Muscle layer of colon (tissue), 2 donors: ENCODE results near the gene SRCIN1.
"Not testable (repeated sequence)": the region's sequence is repeated elsewhere in the genome, so short reads cannot be mapped to it uniquely, and the experiment has no call there.

Source experiments
- H3K27ac ChIP-seq: one replicate; pipeline ENCODE4 v1.7.0; 2013; ENCODE audit warnings: low read depth, mild to moderate bottlenecking, low read length, moderate library complexity
- H3K27me3 ChIP-seq, 2 donors: one replicate each; pipeline ENCODE4 v1.7.0; 2013; ENCODE audit warnings: low read length in 2 of 2, mild to moderate bottlenecking in 2 of 2; ENCODE audit not compliant: insufficient read depth in 2 of 2, control insufficient read depth in 1 of 2
- H3K36me3 ChIP-seq: one replicate; pipeline ENCODE4 v1.7.0; 2013; ENCODE audit warnings: mild to moderate bottlenecking, low read length; ENCODE audit not compliant: insufficient read depth
- H3K4me1 ChIP-seq: one replicate; pipeline ENCODE4 v1.7.0; 2013; ENCODE audit warnings: mild to moderate bottlenecking, low read length; ENCODE audit not compliant: insufficient read depth
- H3K4me3 ChIP-seq, 2 donors: one replicate each; pipeline ENCODE4 v1.7.0; 2013; ENCODE audit warnings: low read length in 2 of 2, low read depth in 1 of 2, mild to moderate bottlenecking in 1 of 2, moderate library complexity in 1 of 2
- H3K9ac ChIP-seq: one replicate; pipeline ENCODE4 v1.7.0; 2013; ENCODE audit warnings: low read length
- H3K9me3 ChIP-seq: one replicate; pipeline ENCODE4 v1.7.0; 2013; ENCODE audit warnings: mild to moderate bottlenecking, low read length
- donor health status: abdominal sarcoma.
- donor health status: Adenocarcinoma of cecum.

SRCIN1 gene

DNA sequence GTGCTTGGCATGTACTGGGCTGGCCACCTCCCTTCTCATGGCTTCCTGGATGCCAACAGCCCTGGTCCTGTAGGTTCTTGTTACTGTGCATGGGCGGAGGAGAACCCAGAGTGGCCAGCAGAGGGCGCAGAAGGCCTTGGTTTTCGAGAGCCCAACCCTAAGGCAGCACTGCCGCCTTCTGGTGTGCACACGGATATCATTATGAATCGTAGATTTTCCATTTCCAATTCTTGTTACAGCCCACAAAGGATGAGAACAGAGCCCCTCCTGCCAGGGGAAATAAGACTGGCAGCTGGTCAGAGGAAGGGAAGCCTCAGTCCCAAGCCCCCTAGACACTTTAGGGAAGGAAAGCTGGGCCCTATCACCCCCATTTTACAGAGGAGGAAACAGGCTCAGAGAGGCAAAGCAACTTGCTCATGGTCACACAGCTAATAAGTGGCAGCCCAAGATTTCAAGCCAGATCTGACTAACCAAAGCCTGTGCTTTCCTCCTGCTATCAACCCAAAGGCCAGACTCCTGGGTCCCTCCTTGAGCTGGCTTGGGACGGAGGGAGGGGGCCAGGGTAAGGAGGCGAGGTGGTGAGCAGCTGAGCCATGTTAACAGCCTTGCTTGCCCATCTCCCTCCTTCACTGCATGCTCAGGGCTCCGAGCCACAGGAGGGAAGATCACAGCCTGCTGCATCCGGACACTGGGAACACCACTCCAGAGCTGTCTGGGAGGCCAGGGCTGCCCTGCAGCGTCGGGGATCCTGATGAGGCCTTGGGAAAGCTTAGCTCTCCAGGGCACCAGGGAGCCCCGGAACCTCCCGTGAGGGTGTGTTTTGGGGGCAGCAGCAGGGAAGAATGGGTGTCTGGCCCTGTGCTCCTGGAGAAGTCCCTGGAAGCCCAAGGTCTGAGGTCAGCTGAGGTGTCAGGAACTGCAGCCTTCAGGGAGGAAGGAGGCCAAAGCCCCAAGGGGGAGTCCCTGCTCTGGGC lies 113.4 kb downstream of the SRCIN1 start:
- not testable (repeated sequence) for H3K4me1 ChIP-seq, H3K4me3 ChIP-seq, H3K9ac ChIP-seq, H3K27me3 ChIP-seq, H3K27ac ChIP-seq, H3K9me3 ChIP-seq
- H3K36me3 ChIP-seq = peaks cover 41% of the 10 kb centered on the region

DNA sequence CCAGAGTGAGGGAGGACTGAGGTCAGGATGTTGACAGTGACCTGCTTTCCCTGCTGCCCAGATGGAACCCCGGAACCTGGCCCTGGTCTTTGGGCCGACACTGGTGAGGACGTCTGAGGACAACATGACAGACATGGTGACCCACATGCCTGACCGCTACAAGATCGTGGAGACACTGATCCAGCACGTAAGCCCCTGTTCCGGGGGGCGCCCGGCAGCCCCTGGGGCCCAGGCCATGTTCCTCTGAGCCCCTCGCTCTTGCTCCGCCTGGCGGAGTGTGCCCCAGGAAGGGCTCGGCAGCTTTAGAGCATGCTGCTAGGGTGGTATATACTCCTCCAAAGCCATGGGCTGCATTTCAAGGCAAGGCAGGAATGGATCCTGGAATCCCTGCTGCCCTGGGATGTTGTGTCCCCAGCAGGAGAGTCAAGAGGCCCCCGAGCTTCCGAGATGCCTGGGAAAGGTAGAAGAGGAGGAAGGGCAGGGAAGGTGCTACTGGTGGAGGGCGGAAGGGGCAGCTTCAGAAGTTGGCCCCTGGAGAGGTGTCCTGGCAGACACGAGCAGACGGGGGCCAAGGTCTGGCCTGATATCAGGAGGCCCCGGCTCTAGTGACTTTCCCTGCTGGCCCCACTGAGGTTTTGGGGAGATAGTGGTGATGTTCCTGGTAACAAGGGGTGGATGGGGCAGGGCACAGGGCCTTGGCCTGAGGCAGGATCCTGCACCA lies 114.2 kb downstream of the SRCIN1 start:
- peaks cover 38% of the 10 kb centered on the region for H3K36me3 ChIP-seq
- H3K27me3 ChIP-seq, H3K9me3 ChIP-seq, H3K4me3 ChIP-seq, H3K9ac ChIP-seq, H3K27ac ChIP-seq, H3K4me1 ChIP-seq: not testable (repeated sequence)

DNA sequence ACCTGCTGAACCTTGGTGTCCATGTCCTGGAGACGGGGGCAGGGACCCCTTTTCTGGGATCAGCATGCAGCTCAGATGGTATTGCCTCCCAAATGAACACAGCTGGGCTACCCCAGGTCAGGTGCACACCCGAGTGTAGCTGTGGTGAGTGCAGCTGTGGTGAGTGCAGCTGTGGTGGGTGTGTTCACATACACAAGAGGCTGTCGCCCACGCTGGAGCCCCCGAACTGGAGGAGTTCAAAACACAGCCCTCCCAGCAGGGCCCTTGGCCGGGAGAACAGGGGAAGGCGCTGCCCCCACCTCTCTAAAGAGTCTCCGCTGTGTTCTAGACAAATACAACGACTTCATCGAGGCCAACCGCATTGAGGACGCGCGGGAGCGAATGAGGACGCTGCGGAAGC lies 116.0 kb downstream of the SRCIN1 start:
- not testable (repeated sequence) for H3K4me3 ChIP-seq, H3K27ac ChIP-seq, H3K9ac ChIP-seq, H3K9me3 ChIP-seq, H3K27me3 ChIP-seq
- peaks cover 38% of the 10 kb centered on the region for H3K36me3 ChIP-seq
- H3K4me1 ChIP-seq = peaks cover 16% of the 10 kb centered on the region

DNA sequence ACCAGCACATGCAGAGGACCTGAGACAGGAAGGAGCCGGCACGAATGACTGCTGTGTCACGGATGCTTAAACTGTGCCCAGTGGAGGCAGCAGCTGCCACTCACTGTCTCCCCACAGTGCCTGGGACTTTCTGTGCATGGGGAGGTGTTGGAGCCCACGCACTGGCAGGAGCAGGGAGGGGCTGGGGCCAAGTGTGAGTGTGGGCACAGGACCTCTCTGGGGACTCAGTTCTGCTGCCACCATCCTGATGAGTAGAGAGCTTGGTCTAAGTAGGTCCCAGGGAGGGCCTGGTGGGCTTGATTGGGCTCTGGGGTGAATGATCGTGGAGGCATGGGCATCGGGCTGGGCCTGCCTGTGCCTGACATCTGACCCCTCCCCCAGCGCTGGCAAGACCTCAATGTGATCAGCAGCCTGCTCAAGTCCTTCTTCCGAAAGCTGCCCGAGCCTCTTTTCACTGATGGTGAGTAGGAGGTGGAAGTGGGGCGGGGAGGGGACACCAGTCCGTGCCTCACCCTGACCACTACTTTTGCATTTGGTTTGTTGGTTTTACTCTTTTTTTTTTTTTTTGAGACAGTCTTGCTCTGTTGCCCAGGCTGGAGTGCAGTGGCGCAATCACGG lies 120.0 kb downstream of the SRCIN1 start:
- not testable (repeated sequence) for H3K27me3 ChIP-seq, H3K9ac ChIP-seq, H3K9me3 ChIP-seq, H3K4me3 ChIP-seq
- Histone ChIP-seq H3K4me1 (peaks cover 25% of the 10 kb centered on the region), H3K27ac (peak overlapping the region; percentile 13), H3K36me3 (peaks cover 13% of the 10 kb centered on the region)

DNA sequence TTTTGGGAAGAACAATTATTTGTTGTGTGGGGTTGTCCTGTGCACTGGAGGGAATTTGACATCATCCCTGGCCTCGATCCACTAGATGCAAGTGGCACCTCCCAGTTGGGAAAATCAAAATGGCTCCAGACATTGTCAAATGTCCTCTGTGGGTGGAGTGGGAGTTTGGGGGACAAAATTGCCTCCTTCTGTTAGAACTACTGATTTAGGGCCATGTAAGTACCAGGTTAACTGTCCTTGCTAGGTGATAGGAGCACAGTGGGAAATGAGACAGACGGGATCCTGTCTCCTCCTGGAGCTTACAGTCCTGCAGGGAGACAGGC lies 120.6 kb downstream of the SRCIN1 start:
- no peak overlapping the region for H3K9ac ChIP-seq
- no peaks in the 10 kb centered on the region for H3K27me3 ChIP-seq
- H3K4me3 ChIP-seq = no peak overlapping the region
- H3K9me3 ChIP-seq = no peaks in the 10 kb centered on the region
- H3K4me1 ChIP-seq = peaks cover 25% of the 10 kb centered on the region
- H3K27ac ChIP-seq = no peak overlapping the region
- peaks cover 6% of the 10 kb centered on the region for H3K36me3 ChIP-seq

DNA sequence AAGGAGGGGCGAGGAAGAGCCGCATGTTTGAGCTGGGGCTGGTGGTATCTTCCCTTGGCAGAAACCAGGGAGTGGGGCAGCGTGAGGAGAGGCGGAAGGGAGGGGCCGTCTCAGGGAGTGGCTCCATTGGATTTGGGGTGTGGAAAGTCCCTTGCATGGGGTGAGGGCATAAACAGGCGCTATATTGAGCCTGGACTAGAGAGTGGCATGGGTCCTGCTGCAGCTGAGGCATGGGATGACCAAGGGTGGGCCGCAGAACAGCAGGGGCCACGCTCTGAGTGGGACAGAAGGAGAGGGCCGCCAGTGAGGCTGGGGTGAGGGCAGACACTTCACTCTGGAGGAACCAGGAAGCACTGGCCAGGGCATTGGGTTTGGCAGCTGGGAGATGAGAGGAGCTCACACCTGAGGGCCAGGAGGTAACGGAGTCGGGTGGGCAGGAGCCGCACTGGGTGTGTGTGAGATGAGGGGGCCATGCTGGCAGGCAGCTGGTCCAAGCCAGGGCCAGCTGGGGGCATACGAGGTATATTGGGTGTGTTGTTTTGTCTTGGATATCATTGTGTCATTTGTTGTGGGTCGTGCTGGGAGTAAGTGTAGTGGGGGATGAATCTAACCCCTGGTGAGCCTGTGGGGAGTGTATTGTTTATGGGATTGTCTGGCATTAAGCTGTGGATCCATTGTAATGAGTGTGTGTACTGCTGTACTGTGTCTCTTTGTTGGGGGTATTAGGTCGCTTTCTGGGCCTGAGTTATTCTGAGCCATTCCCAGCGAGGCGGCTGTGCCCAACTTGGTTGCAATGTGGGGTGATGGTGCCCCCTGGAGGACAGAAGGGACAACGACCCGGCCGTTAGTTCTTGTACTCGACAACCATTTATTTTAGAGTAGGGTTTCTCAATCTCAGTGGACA lies 121.3 kb downstream of the SRCIN1 start:
- not testable (repeated sequence) for H3K4me3 ChIP-seq, H3K9me3 ChIP-seq, H3K36me3 ChIP-seq, H3K27me3 ChIP-seq, H3K27ac ChIP-seq, H3K9ac ChIP-seq
- H3K4me1 ChIP-seq = peaks cover 25% of the 10 kb centered on the region

DNA sequence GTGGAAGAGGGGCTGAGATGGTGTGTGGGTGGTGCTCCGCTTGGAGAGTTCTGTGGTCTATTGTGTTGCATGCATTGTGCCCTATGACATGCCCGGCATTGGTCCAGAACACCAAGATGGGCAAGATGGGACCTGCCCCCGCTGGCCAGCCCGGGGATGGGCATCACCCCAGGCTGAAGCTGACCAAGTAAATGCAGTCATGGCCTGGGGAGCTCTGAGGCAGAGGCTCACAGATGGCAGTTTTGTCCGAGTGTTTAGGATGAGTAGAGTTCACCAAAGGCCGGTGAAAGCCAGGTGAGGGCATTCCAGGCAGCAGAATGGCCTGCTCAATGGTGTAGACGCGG lies 123.1 kb downstream of the SRCIN1 start:
- not testable (repeated sequence) for H3K9ac ChIP-seq, H3K27ac ChIP-seq, H3K9me3 ChIP-seq, H3K27me3 ChIP-seq, H3K36me3 ChIP-seq, H3K4me3 ChIP-seq
- H3K4me1 ChIP-seq = peaks cover 25% of the 10 kb centered on the region

DNA sequence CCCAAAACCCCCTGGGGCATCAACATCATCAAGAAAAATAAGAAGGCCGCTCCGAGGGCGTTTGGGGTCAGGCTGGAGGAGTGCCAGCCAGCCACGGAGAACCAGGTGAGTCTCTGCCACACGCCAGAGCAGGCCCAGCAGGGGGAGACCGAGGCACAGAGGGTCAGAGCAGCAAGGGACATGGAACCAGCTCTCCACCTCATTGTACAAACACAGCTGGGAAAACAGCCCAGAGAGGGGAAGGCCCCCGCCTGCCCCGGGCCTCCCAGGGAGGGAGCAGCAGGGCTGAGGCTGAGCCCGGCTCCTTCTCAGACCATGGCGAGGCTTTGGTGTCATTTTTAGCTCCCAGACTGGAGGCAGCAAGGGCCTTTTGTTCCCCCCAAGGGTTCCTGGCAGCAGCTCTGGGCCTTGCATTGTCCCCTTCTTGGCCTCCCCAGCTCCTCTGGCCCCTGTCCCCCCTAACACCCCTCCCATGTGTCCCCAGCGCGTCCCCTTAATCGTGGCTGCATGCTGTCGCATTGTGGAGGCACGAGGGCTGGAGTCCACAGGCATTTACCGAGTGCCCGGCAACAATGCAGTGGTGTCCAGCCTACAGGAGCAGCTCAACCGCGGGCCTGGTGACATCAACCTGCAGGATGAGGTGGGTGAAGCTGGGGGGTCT lies 123.6 kb downstream of the SRCIN1 start:
- not testable (repeated sequence) for H3K27me3 ChIP-seq, H3K9ac ChIP-seq, H3K9me3 ChIP-seq, H3K27ac ChIP-seq, H3K36me3 ChIP-seq, H3K4me3 ChIP-seq
- H3K4me1 ChIP-seq = peaks cover 23% of the 10 kb centered on the region
